ENCODE measurements around the gene GNG7. TPM values are rescaled to one million over a fixed set of nuclear protein-coding genes. Genes with fewer than 3 reads are reported as not detected.

The GNG7 gene
- polyA plus RNA-seq, 3 donors: 1.1 to 1.6 (median 1.3) TPM

GRCh38 chr19:2633693-2634075 is 68.8 kb downstream of the GNG7 start:
- H3K9me3 Mint-ChIP-seq: peaks cover 8 to 24% (median 15%) of the 10 kb centered on the region in 7 donors
- Histone ChIP-seq H3K79me2 (ENCODE audit: insufficient read depth, low read length) (no peaks in the 10 kb centered on the region), H4K20me1 (ENCODE audit: insufficient read depth, low read length) (no peaks in the 10 kb centered on the region), H3K9ac (ENCODE audit: insufficient read depth, low read length, poor library complexity, severe bottlenecking) (no peak overlapping the region), H3K4me3 (replicated peaks in 1 of 3; ENCODE audit: low read depth in 2 of 3, low read length in 3 of 3) (no peak overlapping the region), H3K27me3 (ENCODE audit: control insufficient read depth in 2 of 2, insufficient read depth in 2 of 2, low read length in 2 of 2) (no peaks in the 10 kb centered on the region), H3K27ac (ENCODE audit: low read depth in 1 of 2, low read length in 2 of 2) (peak overlapping the region in 1 of 2 donors; percentile 47), H3K4me1 (ENCODE audit: control insufficient read depth in 1 of 2, insufficient read depth in 2 of 2, low read length in 2 of 2) (peaks cover 72 to 86% of the 10 kb centered on the region in 2 donors), H3K4me2 (replicated peaks; ENCODE audit: extremely low read depth, low read length, poor library complexity, severe bottlenecking) (no peak overlapping the region), H3K36me3 (replicated peaks in 1 of 2; ENCODE audit: control insufficient read depth in 1 of 2, insufficient read depth in 2 of 2, low read length in 2 of 2) (no peaks in the 10 kb centered on the region), H2AFZ (ENCODE audit: insufficient read depth, low read depth, low read length, poor library complexity, severe bottlenecking) (no peak overlapping the region), H3K9me3 (replicated peaks in 1 of 2; ENCODE audit: control insufficient read depth in 1 of 2, insufficient read depth in 1 of 2, low read length in 2 of 2) (peaks cover 12 to 17% of the 10 kb centered on the region in 2 donors)
- TF ChIP-seq, protein P1, sequence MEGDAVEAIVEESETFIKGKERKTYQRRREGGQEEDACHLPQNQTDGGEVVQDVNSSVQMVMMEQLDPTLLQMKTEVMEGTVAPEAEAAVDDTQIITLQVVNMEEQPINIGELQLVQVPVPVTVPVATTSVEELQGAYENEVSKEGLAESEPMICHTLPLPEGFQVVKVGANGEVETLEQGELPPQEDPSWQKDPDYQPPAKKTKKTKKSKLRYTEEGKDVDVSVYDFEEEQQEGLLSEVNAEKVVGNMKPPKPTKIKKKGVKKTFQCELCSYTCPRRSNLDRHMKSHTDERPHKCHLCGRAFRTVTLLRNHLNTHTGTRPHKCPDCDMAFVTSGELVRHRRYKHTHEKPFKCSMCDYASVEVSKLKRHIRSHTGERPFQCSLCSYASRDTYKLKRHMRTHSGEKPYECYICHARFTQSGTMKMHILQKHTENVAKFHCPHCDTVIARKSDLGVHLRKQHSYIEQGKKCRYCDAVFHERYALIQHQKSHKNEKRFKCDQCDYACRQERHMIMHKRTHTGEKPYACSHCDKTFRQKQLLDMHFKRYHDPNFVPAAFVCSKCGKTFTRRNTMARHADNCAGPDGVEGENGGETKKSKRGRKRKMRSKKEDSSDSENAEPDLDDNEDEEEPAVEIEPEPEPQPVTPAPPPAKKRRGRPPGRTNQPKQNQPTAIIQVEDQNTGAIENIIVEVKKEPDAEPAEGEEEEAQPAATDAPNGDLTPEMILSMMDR (IDR thresholded peaks at IDR 0.05): no peak
- no peak for DNase-seq
- H3K4me3 Mint-ChIP-seq: no peak overlapping the region
- intact Hi-C loops (cut with micrococcal nuclease): loop anchor here in 1 of 2 donors (2.0 to 5.0 kb wide), 2 partner anchors 56 to 159 kb away; no protein-coding TSS in a partner anchor
- WGBS (ENCODE audit: insufficient coverage): 100% methylated on average over 3 of the region's 12 CpGs
- H3K27ac Mint-ChIP-seq: peak overlapping the region in 3 of 7 donors; percentile 15 to 93 (median 70)
- peaks cover 12 to 14% of the 10 kb centered on the region in 2 donors for H3K36me3 Mint-ChIP-seq
- peaks cover 74% of the 10 kb centered on the region for H3K4me1 Mint-ChIP-seq
- H3K27me3 Mint-ChIP-seq (ENCODE audit: low read depth in 3 of 3): peaks cover 0 to 17% (median 0%) of the 10 kb centered on the region in 3 donors

- H3K27me3 Mint-ChIP-seq (ENCODE audit: low read depth in 3 of 3): peaks cover 0 to 16% (median 2%) of the 10 kb centered on the region in 3 donors
- peak overlapping the region; percentile 83 to 99 (median 98) for H3K27ac Mint-ChIP-seq
- peaks cover 27 to 29% of the 10 kb centered on the region in 2 donors for H3K36me3 Mint-ChIP-seq
- H2AFZ ChIP-seq (ENCODE audit: insufficient read depth, low read depth, low read length, poor library complexity, severe bottlenecking): no peak overlapping the region
- H3K4me1 ChIP-seq (ENCODE audit: control insufficient read depth in 1 of 2, insufficient read depth in 2 of 2, low read length in 2 of 2): peaks cover 73 to 91% of the 10 kb centered on the region in 2 donors
- H3K9me3 Mint-ChIP-seq: peaks cover 12 to 34% (median 20%) of the 10 kb centered on the region in 7 donors
- peak; percentile 78 to 82 (median 82) for DNase-seq
- H3K36me3 ChIP-seq (replicated peaks in 1 of 2; ENCODE audit: control insufficient read depth in 1 of 2, insufficient read depth in 2 of 2, low read length in 2 of 2): no peaks in the 10 kb centered on the region
- peaks cover 77% of the 10 kb centered on the region for H3K4me1 Mint-ChIP-seq
- H3K79me2 ChIP-seq (ENCODE audit: insufficient read depth, low read length): no peaks in the 10 kb centered on the region
- WGBS (ENCODE audit: insufficient coverage): 81% methylated on average over 3 of the region's 4 CpGs
- no peak overlapping the region for H3K4me2 ChIP-seq (replicated peaks; ENCODE audit: extremely low read depth, low read length, poor library complexity, severe bottlenecking)
- peak overlapping the region in 1 of 2 donors; percentile 45 for H3K4me3 Mint-ChIP-seq
- H3K4me3 ChIP-seq (replicated peaks in 1 of 3; ENCODE audit: low read depth in 2 of 3, low read length in 3 of 3): no peak overlapping the region
- H4K20me1 ChIP-seq (ENCODE audit: insufficient read depth, low read length): no peaks in the 10 kb centered on the region
- H3K27me3 ChIP-seq (ENCODE audit: control insufficient read depth in 2 of 2, insufficient read depth in 2 of 2, low read length in 2 of 2): no peaks in the 10 kb centered on the region
- peak overlapping the region; percentile 96 to 97 for H3K27ac ChIP-seq (ENCODE audit: low read depth in 1 of 2, low read length in 2 of 2)
- H3K9me3 ChIP-seq (replicated peaks in 1 of 2; ENCODE audit: control insufficient read depth in 1 of 2, insufficient read depth in 1 of 2, low read length in 2 of 2): peaks cover 12 to 21% of the 10 kb centered on the region in 2 donors
- no peak overlapping the region for H3K9ac ChIP-seq (ENCODE audit: insufficient read depth, low read length, poor library complexity, severe bottlenecking)
- TF ChIP-seq, protein P1 (IDR thresholded peaks at IDR 0.05): no peak
- intact Hi-C loops (cut with micrococcal nuclease): loop anchor here (2.0 to 5.0 kb wide), 3 partner anchors 15 to 54 kb away; no protein-coding TSS in a partner anchor
Measured at GRCh38 chr19:2631213-2631821, 71.2 kb downstream of the GNG7 start.
